ENCODE measurements around the gene OR52L1. TPM values are rescaled to one million over a fixed set of nuclear protein-coding genes. Genes with fewer than 3 reads are reported as not detected.

Gene OR52L1
- total RNA-seq, result under 1 TPM in 1 of 2 donors, not detected in 1; 0.79 TPM
- not detected for polyA plus RNA-seq (ENCODE audit: insufficient read depth, low read depth, low replicate concordance)
- long read RNA-seq, donor 1, result 0 reads
- long read RNA-seq, donor 2, result 0 reads

GRCh38 chr11:5986885-5987284, at the start of gene OR52L1:
Gene OR52L1 (minus strand): TSS chr11:5986985. CDS start chr11:5986930, 55 bp downstream.
- no peaks in the 10 kb centered on the region for H3K27me3 ChIP-seq
- no peak within 1 kb of the TSS for H3K27ac ChIP-seq
- no peak for TF ChIP-seq POLR2A (IDR thresholded peaks at IDR 0.05)
- no peak for TF ChIP-seq CTCF (IDR thresholded peaks at IDR 0.05)
- no peaks in the 10 kb centered on the region for H3K9me3 ChIP-seq
- no peak for DNase-seq
- no peak within 1 kb of the TSS for H3K4me3 ChIP-seq
- intact Hi-C loops (cut with DNase I; ENCODE audit: low total_unique reads), result no loop called here
- WGBS, 2 donors, result 76% methylated on average over 1 of the region's 1 CpG
- no peaks in the 10 kb centered on the region for H3K4me1 ChIP-seq
- no peaks in the 10 kb centered on the region for H3K36me3 ChIP-seq (ENCODE audit: low read depth, missing control alignments)

- no peak within 1 kb of the TSS for H3K4me3 ChIP-seq
- no peak for TF ChIP-seq POLR2A (IDR thresholded peaks at IDR 0.05)
- TF ChIP-seq CTCF (IDR thresholded peaks at IDR 0.05), result no peak
- no peak within 1 kb of the TSS for H3K27ac ChIP-seq
- intact Hi-C loops (cut with DNase I; ENCODE audit: low total_unique reads), result no loop called here
- no peaks in the 10 kb centered on the region for H3K9me3 ChIP-seq
- WGBS, 2 donors, result 78 to 89% methylated on average over 1 of the region's 1 CpG
- no peaks in the 10 kb centered on the region for H3K27me3 ChIP-seq
- no peaks in the 10 kb centered on the region for H3K36me3 ChIP-seq (ENCODE audit: low read depth, missing control alignments)
- no peak for DNase-seq
- no peaks in the 10 kb centered on the region for H3K4me1 ChIP-seq
These were observed 44.1 kb upstream of the OR52L1 start, which contains the start of gene OR56A1 for GRCh38 chr11:6030708-6031405. Gene OR56A1 (minus strand): TSS chr11:6030758. CDS start chr11:6027692, 3,066 bp downstream.

GRCh38 chr11:6027501-6027900, 40.7 kb upstream of the OR52L1 start:
- no peak for TF ChIP-seq POLR2A (IDR thresholded peaks at IDR 0.05)
- TF ChIP-seq CTCF (IDR thresholded peaks at IDR 0.05), result no peak
- H3K9me3 ChIP-seq, result no peaks in the 10 kb centered on the region
- H3K27ac ChIP-seq, result no peak overlapping the region
- H3K36me3 ChIP-seq (ENCODE audit: low read depth, missing control alignments), result no peaks in the 10 kb centered on the region
- H3K4me3 ChIP-seq, result no peak overlapping the region
- 88 to 94% methylated on average over 1 of the region's 1 CpG for WGBS, 2 donors
- H3K4me1 ChIP-seq, result no peaks in the 10 kb centered on the region
- intact Hi-C loops (cut with DNase I; ENCODE audit: low total_unique reads), result no loop called here
- H3K27me3 ChIP-seq, result no peaks in the 10 kb centered on the region
- no peak for DNase-seq

- no peaks in the 10 kb centered on the region for H3K4me1 ChIP-seq
- WGBS, 2 donors, result 64 to 75% methylated on average over 2 of the region's 2 CpGs
- intact Hi-C loops (cut with DNase I; ENCODE audit: low total_unique reads), result no loop called here
- DNase-seq, result no peak
- no peak overlapping the region for H3K4me3 ChIP-seq
- H3K36me3 ChIP-seq (ENCODE audit: low read depth, missing control alignments), result no peaks in the 10 kb centered on the region
- no peaks in the 10 kb centered on the region for H3K27me3 ChIP-seq
- H3K27ac ChIP-seq, result no peak overlapping the region
- TF ChIP-seq CTCF (IDR thresholded peaks at IDR 0.05) (no peak), POLR2A (IDR thresholded peaks at IDR 0.05) (no peak)
- no peaks in the 10 kb centered on the region for H3K9me3 ChIP-seq
These were observed 38.3 kb upstream of the OR52L1 start for GRCh38 chr11:6025056-6025455.

GRCh38 chr11:6022956-6023355, 36.2 kb upstream of the OR52L1 start:
- TF ChIP-seq POLR2A (IDR thresholded peaks at IDR 0.05) (no peak), CTCF (IDR thresholded peaks at IDR 0.05) (peak; percentile 34 to 52 (median 43))
- Histone ChIP-seq H3K4me3 (no peak overlapping the region), H3K4me1 (no peaks in the 10 kb centered on the region), H3K27ac (no peak overlapping the region), H3K36me3 (ENCODE audit: low read depth, missing control alignments) (no peaks in the 10 kb centered on the region), H3K27me3 (no peaks in the 10 kb centered on the region), H3K9me3 (no peaks in the 10 kb centered on the region)
- DNase-seq, result peak; percentile 29
- 16 to 20% methylated on average over 4 of the region's 4 CpGs for WGBS, 2 donors
- intact Hi-C loops (cut with DNase I; ENCODE audit: low total_unique reads), result no loop called here

Data from testis (tissue), 5 donors.